Hematopoietic multipotent progenitor cell treated with erythropoietin and hydrocortisone succinate and interleukin-3 and kit ligand, for 4 days (in vitro differentiated cells): ENCODE data around the gene TTLL13.
"Not testable (repeated sequence)": the region's sequence is repeated elsewhere in the genome, so short reads cannot be mapped to it uniquely, and the experiment has no call there.

Experiments
- DNase-seq: peaks from one replicate; pipeline ENCODE4 v3.0.0-alpha.2; 2015

Gene TTLL13

DNA sequence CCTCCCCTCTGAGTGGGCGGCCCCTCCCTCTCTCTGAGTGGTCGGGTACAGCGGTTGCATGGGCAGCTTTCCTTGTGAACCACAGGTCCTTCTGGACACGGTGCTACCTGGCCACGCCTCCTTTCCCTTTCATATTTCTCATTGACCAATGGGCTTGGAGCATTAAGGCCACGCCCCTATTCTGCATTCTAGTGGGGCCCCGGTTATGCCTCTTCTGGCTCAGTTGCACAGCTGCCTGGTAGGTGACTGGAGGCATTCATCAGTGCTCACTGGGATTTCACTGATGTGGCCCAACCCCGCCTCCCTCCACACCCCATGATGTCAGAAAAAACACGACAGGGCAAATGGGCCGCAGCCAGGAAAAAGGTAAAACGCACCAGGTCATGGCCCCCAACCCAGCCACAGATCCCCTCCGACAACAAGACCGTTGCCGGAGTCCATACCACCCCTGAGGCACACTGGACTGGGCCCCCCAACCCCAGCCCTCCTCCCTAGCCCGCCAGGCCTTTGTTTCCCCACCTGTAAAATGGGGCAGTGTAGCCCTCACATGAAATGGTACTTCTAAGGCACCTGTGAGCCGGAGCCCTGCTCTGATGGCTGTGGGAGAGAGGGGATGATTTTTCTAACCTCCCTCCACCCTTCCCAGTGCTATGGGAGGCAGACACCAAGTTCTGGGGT is 42.5 kb downstream of the TTLL13 start:
- DNase-seq: peak; percentile 69

DNA sequence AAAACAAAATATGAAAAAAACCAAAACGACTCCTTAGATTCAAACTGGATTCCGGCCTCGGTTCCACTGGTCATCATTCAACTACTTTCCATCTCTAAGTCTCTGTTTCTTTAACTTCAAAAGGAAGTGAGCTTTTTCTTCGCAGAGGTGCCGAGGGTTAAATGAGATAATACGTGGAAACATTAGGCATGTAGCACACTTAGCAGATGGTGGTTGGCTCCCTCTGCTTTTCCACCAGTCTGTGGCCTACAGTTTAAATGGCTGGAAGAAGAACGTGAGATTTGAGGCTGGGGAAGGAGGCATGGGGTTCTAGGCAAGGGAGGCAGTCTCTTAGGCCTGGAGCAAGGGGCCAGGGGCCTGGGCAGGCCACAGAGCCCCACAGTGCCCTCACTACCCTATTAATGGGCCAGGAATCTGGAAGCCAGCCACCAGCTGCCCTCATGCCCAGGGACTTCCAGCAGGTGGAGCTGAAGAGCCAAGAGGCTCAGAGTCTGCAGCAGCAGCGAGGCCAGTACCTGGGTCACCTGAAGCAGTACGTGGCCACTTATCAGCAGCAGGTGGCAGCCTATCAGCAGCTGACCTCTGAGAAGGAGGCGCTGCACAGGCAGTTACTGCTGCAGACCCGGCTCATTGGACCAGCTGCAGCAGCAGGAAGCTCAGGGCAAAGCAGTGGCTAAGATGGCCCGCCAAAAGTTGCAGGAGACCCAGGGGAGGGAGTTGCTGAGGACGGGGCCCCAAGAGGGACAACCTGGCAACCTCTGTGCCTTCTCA is 43.9 kb downstream of the TTLL13 start:
- DNase-seq: peak; percentile 83

DNA sequence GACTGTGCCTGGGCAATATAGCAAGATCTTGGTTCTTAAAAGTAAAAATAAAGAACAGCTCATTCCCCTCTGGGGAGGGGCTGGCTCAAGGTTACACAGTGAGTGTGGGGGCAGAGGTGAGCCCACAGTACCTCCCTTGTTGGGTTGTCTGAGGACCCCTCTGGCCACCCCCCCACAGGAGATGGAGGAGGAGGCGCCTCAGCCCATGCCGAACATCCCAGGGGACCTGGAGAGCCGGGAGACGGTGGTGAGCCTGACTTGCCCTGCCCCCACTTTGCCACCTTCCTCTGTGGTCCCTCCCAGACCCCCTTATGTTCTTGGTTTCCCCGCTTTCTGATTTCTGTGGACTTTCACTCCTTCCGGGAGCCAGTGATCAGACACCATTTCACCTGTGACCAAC is 44.8 kb downstream of the TTLL13 start:
- DNase-seq: no peak

DNA sequence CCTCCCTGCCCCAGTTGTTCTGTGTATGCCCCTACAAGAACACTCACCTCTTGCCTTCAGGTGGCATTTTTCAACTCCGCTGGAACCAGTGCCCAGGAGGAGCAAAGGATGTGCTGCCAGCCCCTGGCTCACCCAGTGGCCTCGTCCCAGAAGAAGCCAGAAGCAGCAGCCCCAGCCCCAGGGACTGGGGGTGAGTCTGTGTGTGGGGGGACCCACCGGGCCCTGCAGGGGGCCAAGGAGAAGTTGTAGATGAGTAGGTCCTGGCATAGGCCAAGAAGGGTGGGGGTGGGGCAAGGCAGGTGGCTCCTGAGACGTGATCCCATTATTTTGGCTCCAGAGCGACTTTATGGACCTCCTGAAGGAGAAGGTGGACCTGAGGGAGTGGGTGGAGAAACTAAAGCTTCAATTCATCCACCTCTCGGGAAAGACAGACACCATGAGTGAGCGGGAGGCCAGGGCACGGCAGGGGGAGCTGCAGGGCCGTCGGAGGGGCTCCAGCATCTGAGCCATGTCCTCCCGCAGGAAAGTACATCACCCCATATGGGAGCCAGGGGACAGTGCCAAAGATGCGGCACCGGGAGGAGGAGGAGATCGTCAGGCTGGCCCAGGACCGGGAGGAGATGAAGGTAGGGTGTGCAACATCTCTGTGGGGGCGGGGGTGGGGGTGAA is 45.4 kb downstream of the TTLL13 start:
- DNase-seq: no peak

DNA sequence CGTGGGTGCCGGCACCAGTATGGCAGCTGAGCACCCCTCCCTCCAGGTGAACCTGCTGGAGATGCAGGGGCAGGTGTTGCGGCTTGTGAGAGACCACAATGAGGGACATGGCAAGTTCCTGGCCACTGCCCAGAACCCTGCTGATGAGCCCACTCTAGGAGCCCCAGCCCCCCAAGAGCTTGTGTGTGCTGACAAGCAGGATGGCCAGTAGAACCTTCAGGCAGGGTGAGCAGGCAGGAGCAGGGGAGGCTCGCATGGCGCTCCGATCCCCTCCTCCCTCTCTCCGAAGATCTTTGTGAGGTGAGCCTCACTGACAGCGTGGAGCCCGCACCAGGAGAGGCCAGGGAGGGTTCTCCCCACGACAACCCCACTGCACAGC is 45.9 kb downstream of the TTLL13 start:
- no peak for DNase-seq

DNA sequence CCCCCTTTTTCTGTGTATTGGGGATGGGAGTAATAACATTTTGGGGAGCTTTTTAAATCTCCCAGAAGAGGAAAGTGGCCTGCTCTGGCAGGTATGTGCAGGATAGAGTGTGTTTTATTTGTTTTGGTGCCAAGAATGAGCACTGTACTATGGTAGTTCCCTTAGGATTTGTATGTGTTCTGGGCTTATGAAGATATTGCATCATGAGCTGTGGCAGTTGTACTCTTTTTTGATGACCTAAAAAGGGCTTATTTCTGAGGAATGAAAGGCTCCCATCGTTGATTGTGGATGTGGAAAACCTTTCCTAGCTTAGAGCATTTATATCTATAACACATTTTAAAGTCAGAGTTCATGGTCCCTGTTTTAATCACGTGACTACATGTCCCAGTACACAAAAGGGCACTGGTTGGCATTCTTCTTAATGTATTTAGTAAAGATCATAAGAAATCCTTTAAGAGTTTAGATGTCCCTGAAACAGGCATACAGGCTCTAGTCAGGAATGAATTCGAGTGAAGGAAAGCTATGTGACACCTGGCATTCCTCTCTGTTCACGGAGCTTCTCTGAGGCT is 47.0 kb downstream of the TTLL13 start:
- DNase-seq: not testable (repeated sequence)

DNA sequence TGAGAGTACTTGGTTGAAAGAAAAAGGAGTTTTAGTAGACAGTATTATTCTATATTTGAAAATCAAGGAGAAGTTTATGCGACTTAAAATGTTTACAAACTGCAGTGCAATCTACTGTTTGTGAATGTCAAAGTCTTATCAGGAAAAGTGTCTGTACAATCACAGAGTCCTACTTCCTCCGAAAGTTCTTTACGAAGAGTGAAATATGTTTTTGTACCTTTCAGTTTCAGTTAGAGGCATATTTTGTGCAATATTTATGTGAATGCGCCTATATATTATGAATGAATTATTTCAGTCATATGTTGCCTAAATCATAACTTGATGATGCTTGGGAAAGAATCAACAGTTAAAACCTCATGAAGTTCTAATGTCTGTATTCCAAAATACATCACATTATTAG is 47.7 kb downstream of the TTLL13 start:
- DNase-seq: no peak

DNA sequence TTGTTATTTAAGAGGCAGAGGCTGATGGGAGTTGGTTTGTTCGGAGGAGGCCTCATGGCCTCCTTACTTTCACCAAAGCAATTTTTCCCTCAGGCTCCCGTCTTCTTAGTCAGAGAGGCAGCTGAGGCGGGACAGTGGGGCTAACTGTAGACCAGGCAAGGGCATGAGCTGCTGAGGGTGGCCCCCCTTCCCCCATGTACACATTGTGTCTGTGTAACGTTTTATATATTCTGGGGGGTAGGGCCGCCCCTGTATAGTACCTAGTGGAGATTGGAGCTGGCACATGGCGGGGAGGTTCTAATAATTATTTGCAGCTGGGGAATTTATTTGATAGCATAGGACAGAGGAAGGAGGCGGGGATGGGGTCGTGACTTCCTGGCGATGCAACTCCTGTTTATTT is 51.2 kb downstream of the TTLL13 start:
- DNase-seq: no peak

DNA sequence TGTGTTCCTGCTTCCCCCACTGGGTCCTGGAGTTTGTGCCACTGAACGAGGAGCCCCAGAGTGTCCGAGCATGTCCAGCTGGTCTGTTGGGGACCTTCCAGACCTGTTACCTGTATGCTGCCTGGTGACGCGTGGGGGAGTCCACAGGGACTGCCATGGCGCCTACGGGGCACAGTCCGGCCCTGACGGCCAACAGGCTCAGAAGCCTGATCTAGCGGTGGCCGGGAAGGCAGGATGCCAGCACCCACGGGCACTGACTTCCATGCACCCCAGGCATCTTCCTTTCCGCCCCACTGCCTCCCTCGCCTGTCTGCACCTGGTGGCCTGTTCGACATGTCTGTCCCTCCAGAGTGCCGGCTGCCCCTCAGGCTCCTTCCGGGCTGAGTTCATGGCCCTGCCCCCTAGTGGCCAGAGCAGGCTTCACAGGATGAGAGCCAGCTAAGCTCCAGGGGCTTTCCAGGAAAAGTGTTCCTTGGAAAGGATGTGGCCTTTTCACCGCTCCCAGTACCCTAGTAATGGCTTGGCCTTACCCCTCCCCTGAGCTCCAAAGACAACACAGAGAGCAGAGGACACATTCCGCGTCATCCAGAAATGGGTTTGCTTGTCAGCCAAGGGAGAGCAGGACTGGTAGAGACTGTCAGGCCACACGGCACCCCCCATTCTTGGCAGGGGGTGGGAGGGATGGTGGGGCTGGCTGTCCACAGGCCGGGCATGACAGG is 51.8 kb downstream of the TTLL13 start:
- DNase-seq: peak; percentile 83

DNA sequence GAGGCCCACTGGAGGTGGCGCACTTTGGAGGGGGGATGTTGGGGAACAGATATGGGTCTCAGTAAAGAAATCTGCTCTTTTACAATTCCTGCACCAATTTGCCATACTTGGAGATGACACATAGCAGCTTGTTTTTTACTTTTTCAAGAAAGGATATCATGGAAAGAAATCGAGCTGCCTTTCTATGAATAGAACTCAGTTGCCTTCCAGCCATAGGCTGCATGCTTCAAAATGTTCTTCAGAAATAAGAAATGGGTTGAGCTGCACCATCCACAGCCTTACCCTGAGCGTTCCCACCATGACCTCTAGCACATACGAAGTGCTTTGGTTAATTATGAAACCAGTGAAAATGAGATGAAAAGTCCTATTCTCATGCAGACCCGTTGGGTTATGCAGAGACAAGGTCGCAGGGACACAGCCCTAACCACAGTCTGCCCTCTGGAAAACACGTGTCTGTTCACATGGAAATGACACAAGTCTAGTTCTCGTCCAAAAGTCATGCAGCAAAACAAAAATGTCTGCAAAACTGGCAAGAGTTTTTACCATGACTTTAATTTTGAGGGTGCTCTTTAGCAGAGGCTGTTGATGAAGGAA is 52.4 kb downstream of the TTLL13 start:
- no peak for DNase-seq

DNA sequence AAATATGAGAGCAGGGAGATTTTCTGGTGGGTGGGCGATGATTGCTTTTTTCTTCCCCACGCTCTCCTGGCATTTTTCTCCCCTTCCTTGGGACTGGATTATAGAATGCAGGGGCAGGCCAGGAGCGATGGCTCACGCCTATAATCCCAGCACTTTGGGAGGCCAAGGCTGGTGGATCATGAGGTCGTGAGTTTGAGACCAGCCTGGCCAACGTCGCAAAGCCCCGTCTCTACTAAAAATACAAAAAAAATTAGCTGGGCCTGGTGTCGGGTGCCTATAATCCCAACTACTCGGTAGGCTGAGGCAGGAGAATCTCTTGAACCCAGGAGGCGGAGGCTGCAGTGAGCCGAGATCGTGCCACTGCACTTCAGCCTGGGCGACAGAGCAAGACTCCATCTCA is 56.0 kb downstream of the TTLL13 start:
- DNase-seq: not testable (repeated sequence)

DNA sequence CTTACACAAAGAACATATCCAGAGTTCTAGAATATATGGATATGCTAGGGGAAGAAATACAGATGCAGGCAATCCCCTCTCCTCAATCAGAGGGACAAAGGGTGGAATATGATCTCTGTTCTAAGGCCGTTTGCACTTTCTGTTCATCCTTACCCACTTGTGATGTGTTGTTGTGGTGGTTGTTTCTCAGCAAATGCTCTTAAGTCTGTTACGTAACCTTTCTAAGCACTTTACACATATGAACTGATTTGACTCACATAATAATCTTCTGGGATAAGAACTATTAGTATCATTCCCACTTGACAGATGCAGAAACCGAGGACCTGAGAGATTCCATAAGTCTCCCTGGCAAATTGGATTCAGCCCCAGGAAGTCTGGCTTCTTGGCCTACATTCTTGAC is 56.6 kb downstream of the TTLL13 start:
- DNase-seq: no peak

DNA sequence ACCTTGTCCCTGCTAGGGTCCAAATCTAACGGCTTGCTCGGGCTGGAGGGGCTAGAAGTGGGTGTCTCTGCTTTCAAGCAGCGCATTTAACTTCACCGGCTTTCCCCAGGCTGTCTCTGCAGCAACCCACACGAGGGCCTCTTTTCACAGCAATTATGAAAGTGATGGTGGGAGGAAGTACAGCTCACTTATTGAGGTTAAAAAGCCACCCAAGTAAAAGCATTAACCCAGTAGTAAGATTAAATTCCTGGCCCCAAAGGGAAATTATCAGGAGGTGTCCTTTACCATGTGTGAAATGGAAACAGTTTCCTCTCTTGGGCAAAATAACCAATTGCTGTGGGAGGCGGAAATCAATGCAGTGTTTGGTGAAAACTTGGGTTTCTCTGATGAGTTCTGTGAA is 57.2 kb downstream of the TTLL13 start:
- peak; percentile 22 for DNase-seq

DNA sequence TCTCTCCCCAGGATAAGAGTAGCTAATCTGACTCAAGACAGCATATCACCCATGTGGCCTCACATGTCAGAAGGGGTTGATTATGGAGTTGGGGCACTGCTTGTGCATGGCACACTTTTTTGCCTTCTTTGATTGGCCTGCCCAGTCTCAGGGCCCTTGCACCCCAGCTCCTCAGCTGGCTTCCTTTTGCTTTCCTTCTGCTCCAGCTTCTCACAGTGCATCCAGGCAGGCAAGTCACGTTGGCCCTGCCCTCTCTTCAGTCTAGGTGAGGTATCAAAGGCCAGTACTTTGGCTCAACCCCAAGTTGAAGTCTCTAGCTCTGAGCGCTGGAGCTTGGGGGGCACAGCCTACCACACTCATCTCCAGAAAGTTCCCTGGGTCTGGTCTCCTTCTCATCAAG is 58.3 kb downstream of the TTLL13 start:
- DNase-seq: no peak

DNA sequence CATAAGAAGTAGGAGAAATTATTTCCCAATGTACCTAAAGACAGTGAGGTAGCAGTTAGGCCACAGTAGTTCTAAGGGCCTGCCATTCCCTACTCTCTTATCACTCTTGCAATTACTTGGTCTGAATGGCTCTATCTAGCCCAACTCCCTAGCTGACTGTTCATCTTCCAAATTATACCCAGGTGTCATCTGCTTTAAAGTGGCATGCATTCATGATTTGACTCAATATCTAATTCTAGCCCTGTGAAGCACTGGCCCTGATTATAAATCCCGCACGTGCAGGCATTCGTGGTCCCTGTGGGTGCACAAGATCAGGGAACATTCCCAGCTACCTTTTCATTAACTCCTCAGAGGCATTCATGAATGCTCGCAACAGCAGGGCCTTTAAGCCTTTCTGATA is 59.7 kb downstream of the TTLL13 start:
- DNase-seq: peak; percentile 17
